NK-92 (cell line): ENCODE results near the gene BAZ1B.
"Not testable (repeated sequence)": the region's sequence is repeated elsewhere in the genome, so short reads cannot be mapped to it uniquely, and the experiment has no call there.

Experiments
- DNase-seq: peaks from one replicate; lab custom pipeline; 2025; ENCODE audit not compliant: unreplicated experiment; lab: John Stamatoyannopoulos, UW

The BAZ1B gene

DNA sequence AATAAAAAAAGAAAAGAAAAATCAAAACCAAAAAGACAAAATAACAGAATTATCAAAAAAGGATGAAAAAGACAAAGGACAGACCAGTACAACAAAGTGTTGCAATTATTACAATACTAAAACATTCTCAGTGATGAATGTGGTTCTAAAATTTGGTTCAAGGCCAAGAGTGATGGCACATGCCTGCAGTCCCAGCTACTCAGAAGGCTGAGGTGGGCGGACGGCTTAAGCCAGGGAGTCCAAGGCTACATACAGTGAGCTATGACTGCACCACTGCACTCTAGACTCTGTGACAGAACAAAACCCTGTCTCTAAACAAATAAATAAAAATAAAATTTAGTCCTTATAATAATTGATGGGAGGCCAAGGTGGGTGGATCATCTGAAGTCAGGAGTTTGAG, 14.5 kb downstream of the BAZ1B start:
- DNase-seq: no peak

DNA sequence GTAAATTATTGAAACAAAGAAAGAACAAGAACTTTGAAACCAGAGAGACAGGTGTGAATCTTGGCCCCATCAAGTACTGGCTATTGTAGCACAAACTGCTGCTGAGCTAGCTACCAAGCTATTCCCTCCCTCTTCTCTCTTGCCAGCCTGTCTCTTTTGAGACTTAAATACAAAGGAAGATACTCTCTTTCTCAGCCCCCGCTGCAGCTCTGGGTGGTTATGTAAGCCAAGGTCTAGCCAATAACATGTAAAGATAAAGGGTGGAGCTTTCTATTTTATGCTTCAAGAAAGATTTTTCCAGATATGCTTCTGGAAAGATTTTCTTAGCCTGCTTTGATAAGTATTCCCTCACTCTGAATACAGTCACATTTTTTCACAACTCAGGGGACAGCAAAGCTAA, 17.2 kb downstream of the BAZ1B start:
- no peak for DNase-seq

DNA sequence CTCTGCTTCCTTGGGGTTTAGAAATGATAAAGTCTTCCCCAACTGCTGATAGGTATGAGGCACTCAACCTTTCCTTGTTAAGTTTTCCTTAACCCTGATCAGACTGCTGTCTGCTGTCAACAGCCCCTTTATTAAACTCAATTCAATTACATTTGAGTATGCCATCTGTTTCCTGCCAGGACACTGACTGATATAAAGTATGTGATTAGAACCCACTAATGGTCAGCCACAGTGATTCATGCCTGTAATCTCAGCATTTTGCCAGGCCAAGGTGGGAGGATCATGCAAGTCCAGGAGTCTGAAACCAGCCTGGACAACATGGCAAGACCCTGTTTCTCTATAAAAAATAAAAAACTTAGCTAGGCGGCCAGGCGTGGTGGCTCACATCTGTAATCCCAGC, 18.1 kb downstream of the BAZ1B start:
- no peak for DNase-seq

DNA sequence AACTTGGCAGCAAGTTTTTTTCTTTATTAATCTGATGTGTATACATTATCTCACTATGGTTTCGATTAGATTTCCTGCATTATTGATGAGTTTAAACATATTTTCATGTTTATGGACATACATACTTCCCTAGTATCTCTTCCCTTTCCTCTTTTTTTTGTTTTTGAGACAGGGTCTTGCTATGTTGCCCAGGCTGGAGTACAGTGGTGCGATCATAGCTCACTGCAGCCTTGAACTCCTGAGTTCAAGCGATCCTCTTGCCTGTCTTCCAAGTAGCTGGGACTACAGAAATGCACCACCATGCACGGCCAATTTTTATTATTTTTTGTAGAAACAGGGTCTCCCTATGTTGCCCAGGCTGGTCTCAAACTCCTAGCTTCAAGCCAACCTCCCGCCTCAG, 18.9 kb downstream of the BAZ1B start:
- DNase-seq: no peak

DNA sequence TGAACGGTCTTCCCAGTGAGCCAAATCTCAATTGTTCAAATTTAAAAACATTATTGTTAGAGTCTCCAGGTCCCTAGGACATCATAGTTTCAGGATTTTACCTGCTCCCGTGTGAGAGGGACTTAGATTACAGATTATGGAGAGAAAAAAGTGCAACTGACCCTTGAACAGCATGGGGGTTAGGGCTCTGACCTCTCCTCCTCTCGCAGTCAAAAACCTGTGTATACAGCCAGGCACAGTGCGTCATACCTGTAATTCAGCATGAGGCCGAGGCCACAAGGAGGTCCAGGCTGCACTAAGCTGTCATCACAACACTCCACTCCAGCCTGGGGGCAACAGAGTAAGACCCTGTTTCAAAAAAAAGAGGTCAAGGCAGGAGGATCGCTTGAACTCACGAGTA, 25.5 kb downstream of the BAZ1B start:
- DNase-seq: no peak

DNA sequence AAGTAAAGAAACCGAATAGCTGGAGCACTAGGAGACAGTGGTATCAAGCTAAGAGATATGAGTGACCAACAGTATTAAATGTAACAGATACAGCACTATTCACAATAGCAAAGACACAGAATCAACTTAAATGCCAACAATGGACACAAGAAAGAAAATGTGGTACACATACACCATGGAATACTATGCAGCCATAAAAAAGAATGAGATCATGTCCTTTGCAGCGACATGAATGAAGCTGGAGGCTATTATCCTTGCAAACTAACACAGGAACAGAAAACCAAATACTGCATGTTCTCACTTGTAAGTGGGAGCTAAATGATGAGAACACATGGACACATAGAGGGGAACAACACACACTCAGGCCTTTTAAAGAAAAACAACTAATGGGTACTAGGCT, 26.6 kb downstream of the BAZ1B start:
- DNase-seq: not testable (repeated sequence)

DNA sequence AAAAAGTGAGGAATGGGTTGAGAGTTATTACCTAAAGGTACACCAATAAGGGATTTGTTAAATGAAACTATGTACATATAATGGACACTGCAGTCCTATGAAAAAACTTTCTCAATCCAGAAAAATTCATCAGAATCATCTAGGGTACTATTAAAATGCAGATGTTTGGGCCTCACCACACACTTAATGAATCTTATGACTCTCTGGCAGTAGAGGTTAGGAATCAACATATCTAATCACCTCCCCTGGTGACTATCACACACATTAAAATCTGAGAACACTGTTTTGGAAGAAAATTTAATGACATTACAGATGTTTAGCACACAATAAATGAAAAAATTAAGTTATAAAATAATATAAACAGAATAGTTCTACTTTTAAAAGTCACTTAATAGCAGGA, 32.1 kb downstream of the BAZ1B start:
- no peak for DNase-seq

DNA sequence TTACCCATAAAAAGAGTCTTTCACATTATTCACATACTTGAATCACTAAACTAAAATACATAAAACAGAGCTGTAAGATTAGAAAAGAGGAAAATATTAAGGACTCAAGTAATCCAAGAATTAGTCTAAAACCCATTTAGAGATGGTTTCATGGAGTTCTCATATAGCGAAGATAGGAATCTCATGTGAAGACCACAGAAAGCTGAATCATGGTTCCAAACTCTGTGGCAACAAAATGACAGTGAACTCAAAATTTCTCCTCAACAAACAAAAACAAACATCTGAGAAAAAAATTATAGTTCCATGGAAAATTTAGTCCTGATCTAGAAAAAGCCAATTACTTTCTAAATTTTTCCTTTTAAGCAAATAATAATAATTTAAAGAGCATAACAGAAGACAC, 34.6 kb downstream of the BAZ1B start:
- DNase-seq: no peak

DNA sequence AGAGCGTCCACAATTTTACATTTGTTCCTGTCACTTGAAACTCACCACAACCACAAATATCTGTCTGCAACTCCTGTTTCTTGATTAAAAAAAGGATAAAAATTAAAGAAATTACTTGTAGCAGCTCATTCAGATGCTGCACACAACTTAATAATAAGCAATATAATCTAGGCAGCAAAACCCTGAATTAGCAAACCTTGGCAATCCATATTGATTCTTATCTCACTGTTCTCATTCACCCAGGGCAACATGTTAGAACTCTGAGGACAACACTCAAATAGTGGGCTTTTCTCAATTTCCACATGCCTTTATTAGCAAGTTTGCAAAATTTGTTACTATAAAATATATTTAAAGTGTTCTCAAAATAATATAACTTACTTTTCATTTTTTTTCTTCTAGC, 38.9 kb downstream of the BAZ1B start:
- no peak for DNase-seq

DNA sequence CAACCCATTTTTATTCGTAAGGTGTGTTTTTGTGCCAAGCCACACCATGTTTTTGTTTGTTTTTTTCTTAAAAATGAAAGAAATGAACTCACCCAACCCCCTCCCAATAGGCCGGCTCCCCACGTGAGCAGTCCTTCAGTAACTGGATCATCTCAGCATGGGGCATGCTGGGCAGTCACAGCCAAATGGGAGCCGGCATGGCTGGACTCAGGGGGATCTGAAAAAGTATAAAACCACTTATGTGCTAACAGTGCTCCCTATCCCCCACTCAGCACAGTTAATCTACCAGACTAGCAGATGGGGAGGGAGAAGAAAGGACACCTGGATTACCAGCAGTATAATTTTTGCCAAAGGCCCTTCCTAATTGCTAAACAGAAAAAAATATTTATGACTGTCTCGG, 39.3 kb downstream of the BAZ1B start:
- no peak for DNase-seq

DNA sequence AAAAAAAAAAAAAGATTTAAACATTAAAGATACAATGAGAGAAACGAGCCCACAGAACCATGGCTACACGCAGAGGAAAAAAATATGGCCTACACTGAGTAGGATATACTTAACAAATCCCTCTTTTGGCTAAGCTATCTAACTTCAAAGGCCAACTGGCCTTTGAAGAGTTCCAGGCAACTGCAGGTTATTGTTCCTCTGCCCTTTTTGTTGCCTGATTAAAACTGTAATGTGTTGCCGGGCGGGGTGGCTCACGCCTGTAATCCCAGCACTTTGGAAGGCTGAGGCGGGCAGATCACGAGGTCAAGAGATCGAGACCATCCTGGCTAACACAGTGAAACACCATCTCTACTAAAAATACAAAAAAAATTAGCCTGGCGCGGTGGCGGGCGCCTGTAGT, 40.6 kb downstream of the BAZ1B start:
- not testable (repeated sequence) for DNase-seq

DNA sequence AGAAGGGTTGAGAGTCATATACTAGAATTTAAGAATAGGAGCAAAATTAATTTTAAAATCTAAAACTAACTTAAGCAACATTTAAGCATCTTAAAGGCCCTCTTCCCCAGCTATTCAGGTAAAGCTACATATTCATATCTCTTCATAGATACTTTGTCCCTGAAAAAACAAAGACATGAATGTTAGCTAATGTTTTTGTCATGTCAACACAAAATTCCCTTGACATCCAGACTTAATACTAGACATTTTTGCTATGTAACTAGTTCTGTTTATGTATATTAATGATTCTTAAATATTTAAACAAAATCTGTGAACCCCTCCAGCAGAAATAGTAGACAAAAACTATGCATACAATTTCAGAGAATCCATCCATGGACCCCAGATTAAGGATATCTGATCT, 43.5 kb downstream of the BAZ1B start:
- no peak for DNase-seq

DNA sequence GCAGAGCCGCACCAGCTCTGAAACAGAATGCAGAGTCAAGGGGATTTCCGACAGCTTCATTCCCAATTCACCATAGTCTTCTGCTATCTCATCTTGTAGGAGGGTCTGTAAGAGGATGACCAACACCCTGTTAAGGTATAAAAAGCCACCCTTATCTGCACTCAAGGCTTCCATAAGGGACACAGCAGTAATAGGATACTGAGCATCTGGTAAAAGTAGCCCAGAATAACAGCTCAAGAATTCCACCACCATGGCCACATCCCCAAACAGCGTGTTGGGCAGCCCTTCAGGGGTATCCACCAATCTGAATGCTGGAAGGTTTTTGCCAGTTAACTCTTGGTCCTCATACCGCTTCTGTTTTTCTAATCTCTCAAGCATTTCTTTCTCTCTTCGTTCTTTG, 44.7 kb downstream of the BAZ1B start:
- DNase-seq: no peak

DNA sequence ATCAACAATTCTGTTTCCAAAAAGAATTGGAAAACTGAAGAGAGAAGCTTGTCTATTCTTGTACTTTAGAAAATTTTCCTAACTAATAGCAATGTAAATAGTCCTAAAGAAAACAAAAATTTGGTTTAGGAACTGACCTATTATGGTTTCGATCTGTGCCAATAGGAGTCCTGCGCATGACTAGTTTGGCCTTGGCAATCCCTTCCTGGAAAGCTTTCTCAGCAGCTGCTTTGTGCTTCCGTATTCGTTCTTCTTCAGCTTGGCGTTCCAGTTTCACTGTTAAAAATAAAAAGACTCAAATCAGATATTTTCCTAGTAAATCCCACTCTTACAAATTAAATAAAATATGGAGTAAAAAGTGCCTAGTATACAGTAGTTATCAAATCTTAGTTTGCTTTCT, 51.9 kb downstream of the BAZ1B start:
- no peak for DNase-seq

DNA sequence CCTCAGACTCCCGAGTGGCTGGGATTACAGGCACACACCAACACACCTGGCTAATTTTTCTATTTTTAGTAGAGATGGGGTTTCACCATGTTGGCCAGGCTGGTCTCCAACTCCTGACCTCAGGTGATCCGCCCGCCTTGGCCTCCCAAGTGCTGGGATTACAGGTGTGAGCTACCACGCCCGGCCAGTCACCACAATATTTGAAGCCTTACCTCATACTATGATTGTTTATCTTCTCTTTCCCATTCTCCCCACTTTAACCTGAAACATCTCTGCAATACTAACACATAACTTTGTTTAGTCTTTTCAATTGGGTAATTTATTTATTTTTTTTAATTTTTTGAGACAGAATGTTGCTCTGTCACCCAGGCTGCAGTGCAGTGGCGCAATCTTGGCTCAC, 55.0 kb downstream of the BAZ1B start:
- DNase-seq: not testable (repeated sequence)

DNA sequence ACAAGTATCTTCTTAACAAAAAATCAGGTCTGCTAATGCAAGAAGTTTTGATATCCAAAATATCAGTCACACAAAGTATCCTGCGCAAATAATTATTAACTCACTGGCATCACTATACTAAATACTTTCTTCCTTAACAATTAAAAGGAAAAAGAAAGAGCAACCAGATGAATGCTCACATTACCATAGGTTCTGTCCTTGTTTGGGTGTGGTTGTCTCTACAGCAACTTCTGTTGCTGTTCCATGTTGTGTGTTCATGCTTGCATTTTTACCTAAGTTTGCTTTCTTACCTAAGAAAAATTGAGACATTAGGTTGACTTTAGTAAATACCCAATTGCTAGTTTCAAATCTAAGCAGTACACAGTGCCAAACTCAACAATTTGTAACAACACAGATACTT, 56.0 kb downstream of the BAZ1B start:
- DNase-seq: no peak

DNA sequence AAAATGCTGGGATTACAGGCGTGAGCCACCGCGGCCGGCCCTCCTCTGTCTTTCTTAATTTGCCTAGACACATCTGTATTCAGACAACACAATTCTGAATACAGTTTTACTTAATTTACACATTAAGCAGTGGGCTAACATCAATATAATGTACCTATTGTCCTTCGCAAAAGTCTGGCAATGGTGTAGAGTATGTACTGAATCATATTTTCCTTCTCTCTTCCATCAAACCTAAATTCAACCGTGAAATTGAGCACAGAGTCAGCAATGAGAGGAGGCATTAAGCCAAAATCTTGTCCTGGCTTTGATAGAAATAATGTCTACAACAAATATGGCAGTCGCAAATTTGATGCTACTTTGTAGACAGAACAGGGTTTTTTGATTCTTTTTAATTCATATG, 58.1 kb downstream of the BAZ1B start:
- no peak for DNase-seq

DNA sequence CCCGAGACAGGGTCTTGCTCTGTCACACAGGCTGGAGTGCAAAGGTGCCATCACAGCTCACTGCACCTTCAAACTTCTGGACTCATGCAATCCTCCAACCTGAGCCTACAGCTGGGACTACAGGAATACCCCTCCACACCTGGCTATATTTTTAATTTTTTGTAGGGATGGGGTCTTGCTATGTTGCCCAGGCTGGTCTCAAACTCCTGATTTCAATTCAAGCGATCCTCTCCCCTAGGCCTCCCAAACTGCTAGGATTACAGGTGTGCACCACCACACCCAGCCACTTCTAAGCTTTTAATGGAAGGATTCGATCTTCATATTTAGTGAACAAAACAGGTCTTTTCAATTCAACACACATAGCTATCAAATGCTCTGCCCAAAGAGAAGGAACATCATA, 58.8 kb downstream of the BAZ1B start:
- DNase-seq: no peak

DNA sequence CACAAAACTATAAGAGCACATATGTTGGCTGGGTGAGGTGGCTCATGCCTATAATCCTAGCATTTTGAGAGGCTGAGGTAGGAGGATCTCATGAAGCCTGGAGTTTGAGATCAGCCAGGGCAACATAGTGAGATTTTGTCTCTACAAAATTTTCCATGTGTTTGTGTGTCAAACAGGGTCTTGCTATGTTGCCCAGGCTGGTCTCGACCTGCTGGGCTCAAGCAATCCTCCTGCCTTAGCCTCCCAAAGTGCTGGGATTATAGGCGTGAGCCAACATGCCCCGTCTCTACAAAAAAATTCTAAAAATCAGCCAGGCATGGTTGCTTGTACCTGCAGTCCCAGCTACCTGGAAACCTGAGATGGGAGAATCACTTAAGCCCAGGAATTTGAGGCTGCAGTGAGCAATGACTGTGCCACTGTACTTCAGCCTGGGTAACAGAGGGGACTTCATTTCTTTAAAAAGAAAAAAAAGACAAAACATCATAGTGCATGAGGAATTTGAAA, 60.3 kb downstream of the BAZ1B start:
- no peak for DNase-seq

DNA sequence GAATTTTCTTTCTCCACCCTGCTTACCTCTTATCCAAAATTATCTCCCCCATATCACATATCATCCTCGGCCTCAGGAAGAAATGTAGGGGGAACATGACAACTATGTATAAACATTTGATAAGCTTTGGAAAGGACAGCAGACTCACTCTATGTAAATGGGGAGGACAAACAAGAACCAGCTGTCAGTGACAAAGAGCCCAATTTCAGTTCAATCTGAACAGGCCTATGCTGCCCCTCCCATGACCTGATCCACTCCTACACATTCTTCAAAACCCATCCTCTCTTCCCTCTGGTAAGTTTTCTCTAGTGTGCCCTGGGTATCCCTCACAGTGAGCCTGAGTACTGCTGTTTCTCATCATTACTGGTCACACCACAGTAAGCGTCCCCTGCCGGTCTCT, 67.7 kb downstream of the BAZ1B start:
- DNase-seq: no peak

DNA sequence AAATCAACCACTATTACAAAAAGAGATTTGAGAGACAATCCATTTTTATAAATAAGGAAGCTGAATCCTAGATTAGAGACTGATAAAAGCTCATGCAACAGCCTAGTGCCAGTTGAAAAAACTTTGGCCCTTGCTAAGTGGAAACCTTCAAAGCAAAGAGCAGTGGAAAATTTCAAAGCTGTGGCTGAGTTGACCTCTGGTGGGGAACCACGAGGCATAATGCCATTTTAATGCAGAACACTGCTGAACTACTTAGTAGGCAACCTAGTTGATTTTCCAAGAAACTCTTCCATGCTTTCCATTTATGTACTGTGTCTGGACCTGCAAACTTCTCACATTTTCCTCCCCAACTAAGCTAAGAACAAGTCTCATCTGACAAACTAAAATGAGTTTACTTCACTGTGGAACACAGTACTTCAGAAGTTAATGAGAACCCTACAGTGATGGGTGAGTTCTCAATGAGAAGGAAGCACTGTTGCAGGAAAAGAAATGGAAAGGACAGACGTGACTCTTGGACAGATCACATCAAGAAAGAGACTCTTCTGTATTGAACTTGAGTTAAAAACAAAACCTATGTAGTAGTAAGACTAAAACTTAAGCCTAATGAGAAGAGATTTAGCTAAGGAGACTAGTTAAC, 69.0 kb downstream of the BAZ1B start:
- no peak for DNase-seq

DNA sequence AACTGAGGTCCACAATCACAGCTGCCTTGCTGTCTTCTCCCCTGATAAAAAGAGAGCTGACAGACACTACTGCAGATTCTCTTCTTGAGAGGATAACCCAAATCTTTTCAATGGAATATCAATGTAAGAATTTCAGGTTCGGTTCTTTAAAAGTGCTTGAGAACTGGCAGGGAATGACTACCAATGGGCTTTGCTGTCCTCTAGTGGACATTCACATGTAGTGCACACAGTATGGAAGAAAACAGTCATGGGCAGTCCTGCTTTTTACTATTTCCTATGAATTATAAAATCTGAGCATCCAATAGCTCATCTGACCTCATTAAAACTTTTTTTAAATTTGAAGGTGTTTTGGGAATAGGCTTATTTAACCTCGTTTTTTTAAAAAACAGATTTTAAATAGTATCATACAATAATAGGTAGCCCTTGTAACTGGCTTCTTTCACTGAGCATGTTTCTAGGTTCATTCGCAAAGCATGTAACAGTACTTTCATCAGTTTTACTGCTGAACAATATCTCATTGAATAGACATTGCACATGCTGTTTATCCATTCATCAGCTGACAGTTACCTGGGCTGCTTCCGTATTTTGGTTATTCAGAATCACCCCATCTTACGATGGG, 70.2 kb downstream of the BAZ1B start:
- no peak for DNase-seq

DNA sequence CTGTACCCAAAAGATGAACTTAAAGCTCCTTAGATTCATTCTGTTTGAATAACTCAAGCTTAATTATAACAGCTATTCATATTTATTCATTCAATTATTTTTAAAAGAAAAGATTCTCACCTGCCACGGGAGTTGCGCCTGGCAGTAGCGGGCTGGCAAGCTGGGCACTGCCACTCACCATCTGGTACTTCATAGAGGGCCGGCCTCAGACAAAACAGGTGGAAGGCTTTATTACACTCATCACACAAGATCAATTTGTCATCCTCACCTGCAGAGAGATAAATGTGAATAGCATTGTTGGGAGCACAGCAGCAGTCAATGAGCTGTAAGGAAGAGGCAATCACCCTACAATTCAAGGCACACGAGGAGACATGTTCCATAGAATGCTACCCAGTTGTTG, 72.7 kb downstream of the BAZ1B start:
- no peak for DNase-seq
